Spleen (tissue), 7 donors: ENCODE measurements around the gene OR8D2.

ENCODE experiments used
- CTCF ChIP-seq, 11 experiments: fragments of 200-600 bp in 7 of 11; fragments of 450-650 bp in 4 of 11; sonication (generic) in 4 of 11; IDR thresholded peaks in 8 of 11; conservative IDR thresholded peaks in 3 of 11; 1 replicate in 7 of 11; 2 replicates in 4 of 11; pipeline versions ENCODE4 v1.4.0 to v1.8.0; 2016 to 2021; ENCODE audit warnings: antibody characterized with exemption in 11 of 11, inconsistent platforms in 4 of 11, mild to moderate bottlenecking in 1 of 11
- POLR2A ChIP-seq, 3 donors: fragments of 450-650 bp; IDR thresholded peaks; one replicate each; pipeline ENCODE4 v1.5.1; 2017; ENCODE audit warnings: antibody characterized with exemption in 3 of 3, mild to moderate bottlenecking in 1 of 3
- donor health status: DM: no; HTN: no; CAD: no; lungs with moderate emphysema.
- donor health status: DM: no; HTN: no; CAD: no.
- donor health status: DM: no; HTN: no; CAD: no.

- TF ChIP-seq CTCF (IDR thresholded peaks at IDR 0.05 in 8 of 11, conservative IDR thresholded peaks at IDR 0.05 in 3 of 11) (no peak), POLR2A (IDR thresholded peaks at IDR 0.05) (no peak)
Observed at GRCh38 chr11:124359566-124359965, 39.6 kb upstream of the OR8D2 start.
